Stimulated activated CD8-positive, alpha-beta memory T cell treated with anti-CD3 and anti-CD28 coated beads, Interleukin-12 subunit alpha, Interleukin-12 subunit beta, amount 100 ng/mL, for 1 hour (primary cell): Measurements from ENCODE around the gene NFKBIE.
A peak's percentile ranks its signal among the peaks of the same experiment; 100 is the strongest.

ENCODE experiments used
- DNase-seq: peaks from one replicate; pipeline ENCODE4 v3.0.0-alpha.2; 2020; ENCODE audit warnings: low read depth

NFKBIE gene

GRCh38 chr6:44297063-44298038 is 32.0 kb upstream of the NFKBIE start:
- DNase-seq = peak; percentile 15

GRCh38 chr6:44294832-44295791 is 29.8 kb upstream of the NFKBIE start:
- DNase-seq = no peak

DNA sequence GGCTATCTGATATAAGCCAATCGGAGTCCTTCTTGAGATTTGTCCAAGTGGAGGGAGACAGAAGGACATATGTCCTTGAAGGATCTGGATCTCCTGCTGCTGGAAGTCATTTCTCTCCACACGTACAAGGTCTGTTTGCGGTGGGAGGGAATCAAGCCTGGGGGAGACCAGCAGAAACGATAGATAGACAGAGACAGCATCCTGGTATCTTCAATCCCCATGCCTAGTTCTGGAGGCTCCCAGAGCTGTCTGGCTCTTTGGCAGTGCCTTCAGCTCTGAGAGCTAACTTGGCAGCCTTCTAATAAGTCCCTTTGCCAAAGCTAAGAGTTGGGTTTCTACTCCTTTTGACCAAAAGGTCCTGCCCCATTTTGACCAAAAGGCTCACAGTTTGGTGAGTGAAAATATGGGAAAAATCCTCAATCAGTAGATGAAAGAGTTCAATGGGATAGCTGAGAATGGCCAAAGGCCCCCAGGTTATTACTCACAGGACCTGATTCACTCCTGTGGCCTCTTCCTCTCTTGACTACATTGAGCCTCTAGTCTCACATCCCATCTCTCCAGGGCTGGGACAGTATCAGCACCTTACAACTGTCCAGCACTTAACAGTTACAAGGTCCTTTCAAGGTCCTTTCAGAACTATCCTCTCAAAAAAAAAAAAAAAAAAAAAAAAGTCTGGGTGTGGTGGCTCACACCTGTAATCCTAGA is 27.5 kb upstream of the NFKBIE start:
- no peak for DNase-seq

DNA sequence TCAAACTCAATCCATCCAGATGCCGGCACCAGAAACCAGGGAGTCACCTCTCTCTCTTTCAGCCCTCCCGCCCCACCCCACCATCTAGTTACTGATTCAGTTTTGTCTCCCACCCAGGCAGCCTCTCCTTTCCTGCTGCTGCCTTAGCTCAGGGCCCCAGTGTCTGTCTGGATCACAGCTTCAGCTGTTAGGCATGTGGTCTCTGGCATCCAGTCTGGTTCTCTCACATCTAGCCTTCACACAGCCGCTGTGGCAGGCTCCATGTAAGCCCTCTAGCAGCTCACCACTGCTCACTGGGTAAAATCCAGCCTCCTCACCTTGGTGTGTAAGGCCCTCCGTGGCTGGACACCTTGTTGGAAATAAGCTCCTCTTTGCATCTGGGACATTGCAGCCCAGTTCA is 26.5 kb upstream of the NFKBIE start:
- no peak for DNase-seq

GRCh38 chr6:44289726-44290260 is 24.4 kb upstream of the NFKBIE start:
- DNase-seq = no peak

DNA sequence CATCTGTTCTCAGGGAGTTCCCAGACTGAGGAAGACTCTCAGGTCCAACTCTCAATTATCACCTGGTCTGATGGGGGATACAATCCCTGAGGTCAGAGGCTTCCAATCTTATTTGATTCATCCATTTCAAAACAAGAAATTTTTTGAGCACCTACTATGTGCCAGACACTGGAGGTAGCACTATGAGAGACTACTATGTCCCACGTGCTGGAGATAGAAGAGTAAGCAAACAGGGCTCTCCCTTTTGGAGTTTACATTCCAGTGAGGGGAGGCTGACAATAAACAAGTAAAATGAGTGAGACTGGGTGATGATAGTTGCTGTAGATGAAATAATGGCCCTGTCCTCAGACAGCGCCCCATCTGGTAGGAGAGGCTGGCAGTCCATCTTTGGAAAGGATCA is 21.4 kb upstream of the NFKBIE start:
- no peak for DNase-seq

DNA sequence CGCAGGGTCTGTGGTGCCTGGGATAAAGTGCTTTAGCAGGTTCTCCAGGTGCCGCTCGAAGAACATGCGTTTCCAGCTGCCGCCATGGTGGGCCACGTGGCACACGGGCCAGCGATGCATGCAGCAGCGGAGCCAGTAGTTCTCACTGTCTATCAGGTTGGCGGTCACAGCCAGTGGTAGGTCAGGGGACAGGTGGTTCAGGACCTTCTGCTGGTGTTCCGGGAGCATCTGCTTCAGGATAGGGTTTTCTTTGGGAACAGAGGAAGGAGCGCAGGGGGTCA is 20.9 kb upstream of the NFKBIE start:
- DNase-seq = no peak

GRCh38 chr6:44285552-44286284 is 20.4 kb upstream of the NFKBIE start:
- no peak for DNase-seq

DNA sequence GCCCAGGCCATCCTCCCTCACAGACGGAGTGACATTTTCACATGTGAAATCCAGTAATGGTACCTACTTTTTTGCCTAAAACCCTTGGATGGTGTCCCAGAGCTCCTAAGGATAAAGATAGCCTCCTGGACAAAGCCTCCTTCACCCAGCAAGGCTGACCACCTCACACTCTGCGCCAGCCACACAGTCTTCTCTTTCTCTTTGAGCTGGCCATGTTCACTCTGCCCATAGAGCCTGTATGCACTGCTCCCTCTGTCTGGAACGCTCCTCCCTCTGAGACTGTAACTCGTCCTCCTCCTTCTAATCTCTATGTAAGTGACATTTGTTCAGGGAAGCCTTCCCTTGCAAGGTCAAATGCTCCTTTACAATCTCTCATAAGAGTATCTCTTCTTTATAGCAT is 19.5 kb upstream of the NFKBIE start:
- no peak for DNase-seq

DNA sequence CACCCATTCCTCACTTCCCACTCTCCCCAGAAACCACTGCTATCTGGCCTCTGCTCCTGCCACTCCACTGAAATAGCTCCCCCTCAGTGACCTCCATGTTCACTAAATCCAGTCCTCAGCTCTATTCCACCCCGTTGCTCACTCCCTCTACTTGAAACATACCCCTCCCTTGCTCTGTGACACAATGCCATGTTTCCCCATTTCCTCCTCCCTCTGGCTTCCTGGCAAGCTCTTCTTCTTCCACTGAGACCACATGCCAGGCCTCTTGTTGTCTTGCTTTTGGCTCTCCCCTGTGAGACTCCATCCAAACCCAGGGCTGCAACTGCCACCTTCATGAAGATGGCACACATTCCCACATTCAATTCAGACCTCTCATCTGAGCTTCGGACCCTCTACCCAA is 18.8 kb upstream of the NFKBIE start:
- DNase-seq = no peak

GRCh38 chr6:44278774-44279697 is 13.7 kb upstream of the NFKBIE start:
- DNase-seq = no peak

- no peak for DNase-seq
These were observed 13.0 kb upstream of the NFKBIE start for GRCh38 chr6:44278315-44278714.

DNA sequence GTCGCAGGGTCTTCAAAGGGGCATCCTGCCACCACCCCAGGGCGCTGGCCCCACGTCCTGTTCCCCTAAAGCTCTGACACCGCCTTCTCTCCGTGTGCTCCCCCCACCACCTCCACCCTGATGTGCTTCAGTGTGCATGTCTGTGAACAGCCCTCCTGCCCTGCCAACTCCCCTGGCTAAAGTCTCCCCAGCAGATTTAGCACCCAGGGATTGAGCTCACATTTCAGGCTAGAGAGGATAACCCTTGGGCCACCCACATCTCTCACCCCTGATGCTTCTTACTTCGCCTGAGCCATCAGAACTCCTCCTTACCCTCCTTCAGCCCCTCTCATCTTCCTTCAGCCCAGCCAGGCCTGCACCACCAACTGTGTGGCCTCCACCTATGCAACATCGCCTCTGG is 12.4 kb upstream of the NFKBIE start:
- no peak for DNase-seq

GRCh38 chr6:44276667-44277640 is 11.6 kb upstream of the NFKBIE start:
- DNase-seq = no peak

GRCh38 chr6:44275749-44276648 is 10.6 kb upstream of the NFKBIE start:
- DNase-seq = no peak

GRCh38 chr6:44275271-44275748 is 10.0 kb upstream of the NFKBIE start:
- DNase-seq = no peak

DNA sequence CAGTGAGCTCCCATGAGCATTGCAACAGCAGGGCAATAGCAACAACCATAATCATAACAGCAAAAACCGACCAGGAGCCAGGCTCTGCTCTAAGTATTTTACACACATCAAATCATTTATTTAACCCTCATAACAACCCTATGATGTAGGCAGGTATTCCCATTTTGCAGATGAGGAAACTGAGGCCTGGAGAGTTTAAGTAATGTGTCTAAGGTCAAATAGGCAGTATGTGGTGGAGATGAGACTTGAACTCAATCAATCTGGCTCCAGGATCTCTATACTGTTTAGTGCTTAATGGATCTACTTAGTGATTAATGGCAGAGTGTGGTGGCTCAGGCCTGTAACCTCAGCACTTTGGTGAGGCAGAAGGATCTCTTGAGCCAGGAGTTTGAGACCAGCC is 8.3 kb upstream of the NFKBIE start:
- DNase-seq = no peak
